Measurements from ENCODE around the gene WDPCP. TPM values are rescaled to one million over a fixed set of nuclear protein-coding genes. Genes with fewer than 3 reads are reported as not detected.
"Not testable (repeated sequence)": the region's sequence is repeated elsewhere in the genome, so short reads cannot be mapped to it uniquely, and the experiment has no call there.

WDPCP gene
- total and polyA plus RNA-seq, 4 donors = 1.1 to 7.6 (median 2.7) TPM

GRCh38 chr2:63610525-63610924, 22.2 kb upstream of the WDPCP start:
- no peak for DNase-seq (ENCODE audit: low spot score)
- TF ChIP-seq, protein P1, sequence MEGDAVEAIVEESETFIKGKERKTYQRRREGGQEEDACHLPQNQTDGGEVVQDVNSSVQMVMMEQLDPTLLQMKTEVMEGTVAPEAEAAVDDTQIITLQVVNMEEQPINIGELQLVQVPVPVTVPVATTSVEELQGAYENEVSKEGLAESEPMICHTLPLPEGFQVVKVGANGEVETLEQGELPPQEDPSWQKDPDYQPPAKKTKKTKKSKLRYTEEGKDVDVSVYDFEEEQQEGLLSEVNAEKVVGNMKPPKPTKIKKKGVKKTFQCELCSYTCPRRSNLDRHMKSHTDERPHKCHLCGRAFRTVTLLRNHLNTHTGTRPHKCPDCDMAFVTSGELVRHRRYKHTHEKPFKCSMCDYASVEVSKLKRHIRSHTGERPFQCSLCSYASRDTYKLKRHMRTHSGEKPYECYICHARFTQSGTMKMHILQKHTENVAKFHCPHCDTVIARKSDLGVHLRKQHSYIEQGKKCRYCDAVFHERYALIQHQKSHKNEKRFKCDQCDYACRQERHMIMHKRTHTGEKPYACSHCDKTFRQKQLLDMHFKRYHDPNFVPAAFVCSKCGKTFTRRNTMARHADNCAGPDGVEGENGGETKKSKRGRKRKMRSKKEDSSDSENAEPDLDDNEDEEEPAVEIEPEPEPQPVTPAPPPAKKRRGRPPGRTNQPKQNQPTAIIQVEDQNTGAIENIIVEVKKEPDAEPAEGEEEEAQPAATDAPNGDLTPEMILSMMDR (IDR thresholded peaks at IDR 0.05; ENCODE audit: low read depth, low read length, missing input control) = no peak
- no peak for TF ChIP-seq YY1 (IDR thresholded peaks at IDR 0.05)
- no peak for TF ChIP-seq NR2F2 (IDR thresholded peaks at IDR 0.05)
- no peak for TF ChIP-seq HNF4G (IDR thresholded peaks at IDR 0.05)
- TF ChIP-seq GABPA (IDR thresholded peaks at IDR 0.05 in 1 of 2, conservative IDR thresholded peaks at IDR 0.05 in 1 of 2) = no peak
- TF ChIP-seq JUND (IDR thresholded peaks at IDR 0.05) = no peak
- TF ChIP-seq, protein P2, sequence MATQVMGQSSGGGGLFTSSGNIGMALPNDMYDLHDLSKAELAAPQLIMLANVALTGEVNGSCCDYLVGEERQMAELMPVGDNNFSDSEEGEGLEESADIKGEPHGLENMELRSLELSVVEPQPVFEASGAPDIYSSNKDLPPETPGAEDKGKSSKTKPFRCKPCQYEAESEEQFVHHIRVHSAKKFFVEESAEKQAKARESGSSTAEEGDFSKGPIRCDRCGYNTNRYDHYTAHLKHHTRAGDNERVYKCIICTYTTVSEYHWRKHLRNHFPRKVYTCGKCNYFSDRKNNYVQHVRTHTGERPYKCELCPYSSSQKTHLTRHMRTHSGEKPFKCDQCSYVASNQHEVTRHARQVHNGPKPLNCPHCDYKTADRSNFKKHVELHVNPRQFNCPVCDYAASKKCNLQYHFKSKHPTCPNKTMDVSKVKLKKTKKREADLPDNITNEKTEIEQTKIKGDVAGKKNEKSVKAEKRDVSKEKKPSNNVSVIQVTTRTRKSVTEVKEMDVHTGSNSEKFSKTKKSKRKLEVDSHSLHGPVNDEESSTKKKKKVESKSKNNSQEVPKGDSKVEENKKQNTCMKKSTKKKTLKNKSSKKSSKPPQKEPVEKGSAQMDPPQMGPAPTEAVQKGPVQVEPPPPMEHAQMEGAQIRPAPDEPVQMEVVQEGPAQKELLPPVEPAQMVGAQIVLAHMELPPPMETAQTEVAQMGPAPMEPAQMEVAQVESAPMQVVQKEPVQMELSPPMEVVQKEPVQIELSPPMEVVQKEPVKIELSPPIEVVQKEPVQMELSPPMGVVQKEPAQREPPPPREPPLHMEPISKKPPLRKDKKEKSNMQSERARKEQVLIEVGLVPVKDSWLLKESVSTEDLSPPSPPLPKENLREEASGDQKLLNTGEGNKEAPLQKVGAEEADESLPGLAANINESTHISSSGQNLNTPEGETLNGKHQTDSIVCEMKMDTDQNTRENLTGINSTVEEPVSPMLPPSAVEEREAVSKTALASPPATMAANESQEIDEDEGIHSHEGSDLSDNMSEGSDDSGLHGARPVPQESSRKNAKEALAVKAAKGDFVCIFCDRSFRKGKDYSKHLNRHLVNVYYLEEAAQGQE (IDR thresholded peaks at IDR 0.05) = no peak
- no peak for TF ChIP-seq EGR1 (IDR thresholded peaks at IDR 0.05; ENCODE audit: low read depth in 2 of 2)
- Histone ChIP-seq H3K27ac (ENCODE audit: low read depth in 1 of 2, low read length in 2 of 2) (no peak overlapping the region), H3K36me3 (ENCODE audit: control insufficient read depth in 4 of 4, insufficient read depth in 3 of 4, low read depth in 1 of 4, low read length in 3 of 4) (peaks cover 6 to 19% (median 16%) of the 10 kb centered on the region in 4 donors), H3K9me3 (ENCODE audit: control insufficient read depth in 4 of 4, low read length in 3 of 4) (no peaks in the 10 kb centered on the region), H3K4me1 (ENCODE audit: control insufficient read depth in 4 of 4, insufficient read depth in 4 of 4, low read length in 3 of 4) (no peaks in the 10 kb centered on the region), H3K4me3 (ENCODE audit: low read depth in 1 of 3, low read length in 3 of 3) (no peak overlapping the region), H3K27me3 (ENCODE audit: control insufficient read depth in 4 of 4, insufficient read depth in 4 of 4, low read length in 3 of 4) (no peaks in the 10 kb centered on the region), H3K9ac (ENCODE audit: low read depth in 1 of 2, low read length in 2 of 2) (no peak overlapping the region)
- 96% methylated on average over 4 of the region's 4 CpGs for WGBS

DNA sequence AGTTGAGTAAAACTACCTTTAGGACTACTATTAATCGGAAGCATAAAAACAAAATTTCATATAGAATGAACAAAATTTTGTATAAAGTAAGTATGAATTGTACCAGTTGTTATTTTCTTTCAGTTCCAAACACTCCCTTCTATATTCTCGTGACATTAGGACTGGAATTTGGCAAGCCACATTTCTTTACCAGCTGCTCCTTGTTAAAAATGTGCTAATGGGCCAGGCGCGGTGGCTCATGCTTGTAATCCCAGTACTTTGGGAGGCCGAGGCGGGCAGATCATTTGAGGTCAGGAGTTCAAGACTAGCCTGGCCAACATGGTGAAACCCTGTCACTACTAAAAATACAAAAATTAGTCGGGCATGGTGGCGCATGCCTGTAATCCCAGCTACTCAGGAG, 20.6 kb upstream of the WDPCP start:
- H3K9me3 ChIP-seq (ENCODE audit: control insufficient read depth in 4 of 4, low read length in 3 of 4); H3K27me3 ChIP-seq (ENCODE audit: control insufficient read depth in 4 of 4, insufficient read depth in 4 of 4, low read length in 3 of 4); H3K9ac ChIP-seq (ENCODE audit: low read depth in 1 of 2, low read length in 2 of 2); H3K27ac ChIP-seq (ENCODE audit: low read depth in 1 of 2, low read length in 2 of 2); H3K4me3 ChIP-seq (ENCODE audit: low read depth in 1 of 3, low read length in 3 of 3); H3K4me1 ChIP-seq (ENCODE audit: control insufficient read depth in 4 of 4, insufficient read depth in 4 of 4, low read length in 3 of 4); DNase-seq (ENCODE audit: low spot score): not testable (repeated sequence)
- WGBS = 88% methylated on average over 8 of the region's 8 CpGs
- H3K36me3 ChIP-seq (ENCODE audit: control insufficient read depth in 4 of 4, insufficient read depth in 3 of 4, low read depth in 1 of 4, low read length in 3 of 4) = peaks cover 11 to 32% (median 29%) of the 10 kb centered on the region in 4 donors

DNA sequence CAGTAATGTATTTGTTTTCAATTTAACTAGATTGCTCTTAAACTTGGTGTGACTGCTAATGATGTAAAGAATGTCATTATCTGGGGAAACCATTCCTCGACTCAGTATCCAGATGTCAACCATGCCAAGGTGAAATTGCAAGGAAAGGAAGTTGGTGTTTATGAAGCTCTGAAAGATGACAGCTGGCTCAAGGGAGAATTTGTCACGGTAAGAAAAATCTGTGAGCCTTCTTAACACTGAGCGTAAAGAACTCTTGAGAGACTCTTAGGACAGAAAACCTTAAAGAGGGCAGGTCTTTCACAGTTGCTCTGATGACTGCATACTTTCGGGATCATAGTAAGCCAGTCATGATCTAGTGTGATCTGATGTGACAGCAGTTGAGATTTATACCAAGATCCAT, 16.4 kb upstream of the WDPCP start:
- no peak overlapping the region for H3K27ac ChIP-seq (ENCODE audit: low read depth in 1 of 2, low read length in 2 of 2)
- no peak for DNase-seq (ENCODE audit: low spot score)
- no peaks in the 10 kb centered on the region for H3K27me3 ChIP-seq (ENCODE audit: control insufficient read depth in 4 of 4, insufficient read depth in 4 of 4, low read length in 3 of 4)
- H3K9ac ChIP-seq (ENCODE audit: low read depth in 1 of 2, low read length in 2 of 2) = no peak overlapping the region
- WGBS = 96% methylated on average over 4 of the region's 4 CpGs
- no peak overlapping the region for H3K4me3 ChIP-seq (ENCODE audit: low read depth in 1 of 3, low read length in 3 of 3)
- peaks cover 18 to 56% (median 49%) of the 10 kb centered on the region in 4 donors for H3K36me3 ChIP-seq (ENCODE audit: control insufficient read depth in 4 of 4, insufficient read depth in 3 of 4, low read depth in 1 of 4, low read length in 3 of 4)
- H3K9me3 ChIP-seq (ENCODE audit: control insufficient read depth in 4 of 4, low read length in 3 of 4) = no peaks in the 10 kb centered on the region
- H3K4me1 ChIP-seq (ENCODE audit: control insufficient read depth in 4 of 4, insufficient read depth in 4 of 4, low read length in 3 of 4) = no peaks in the 10 kb centered on the region
- TF ChIP-seq GABPA (IDR thresholded peaks at IDR 0.05 in 1 of 2, conservative IDR thresholded peaks at IDR 0.05 in 1 of 2) (no peak), FOXA2 (IDR thresholded peaks at IDR 0.05) (no peak), EGR1 (IDR thresholded peaks at IDR 0.05; ENCODE audit: low read depth in 2 of 2) (no peak), ZBTB33 (IDR thresholded peaks at IDR 0.05) (no peak), RAD21 (IDR thresholded peaks at IDR 0.05) (no peak), TAF1 (conservative IDR thresholded peaks at IDR 0.05) (no peak), HNF4A (conservative IDR thresholded peaks at IDR 0.05) (no peak), SP1 (IDR thresholded peaks at IDR 0.05) (no peak), FOXA1 (IDR thresholded peaks at IDR 0.05) (no peak), JUND (IDR thresholded peaks at IDR 0.05) (no peak), HNF4G (IDR thresholded peaks at IDR 0.05) (no peak), NR2F2 (IDR thresholded peaks at IDR 0.05) (no peak), YY1 (IDR thresholded peaks at IDR 0.05) (no peak), MAX (IDR thresholded peaks at IDR 0.05) (no peak), ATF3 (IDR thresholded peaks at IDR 0.05) (no peak)
- TF ChIP-seq, protein P2 (IDR thresholded peaks at IDR 0.05) = no peak
